HG03066 (cell line): ENCODE results near the gene ZNF722.
"Not testable (repeated sequence)": the region's sequence is repeated elsewhere in the genome, so short reads cannot be mapped to it uniquely, and the experiment has no call there.

Source experiments
- ATAC-seq: cut with Tn5 transposase; IDR thresholded peaks from one replicate; pipeline ENCODE4 v1.9.1; 2021; ENCODE audit warnings: low read depth; ENCODE audit not compliant: unreplicated experiment

ZNF722 gene

GRCh38 chr7:63998549-63998948 lies at the start of gene ZNF722:
Gene ZNF722, plus strand, starts transcription at chr7:63998849. Its CDS starts 113 bp downstream, at chr7:63998962.
- no peak for ATAC-seq

- ATAC-seq = no peak
Measured at GRCh38 chr7:63953181-63953580, 45.5 kb upstream of the ZNF722 start.

GRCh38 chr7:63968629-63969028 lies 30.0 kb upstream of the ZNF722 start:
- ATAC-seq = no peak

GRCh38 chr7:64015496-64015895 lies 16.8 kb downstream of the ZNF722 start:
- ATAC-seq = not testable (repeated sequence)

- ATAC-seq = no peak
Measured at GRCh38 chr7:64035388-64035787, 36.7 kb downstream of the ZNF722 start.

- ATAC-seq = no peak
Measured at GRCh38 chr7:64037095-64037494, 38.4 kb downstream of the ZNF722 start.

GRCh38 chr7:64045301-64046040 lies 46.8 kb downstream of the ZNF722 start, which contains the start of gene ZNF727:
Gene ZNF727, plus strand, starts transcription at chr7:64045434. Its CDS starts 188 bp downstream, at chr7:64045622.
- ATAC-seq = no peak

- no peak for ATAC-seq
Measured at GRCh38 chr7:64046041-64046389, 47.4 kb downstream of the ZNF722 start.
